OCI-LY3 (cell line): ENCODE data around the gene SHMT2.
A peak's percentile ranks its signal among the peaks of the same experiment; 100 is the strongest.

Experiments used
- H2AFZ ChIP-seq: fragments of 200-600, 300-600 bp; shearing (Covaris generic); 2 replicates; pipeline ENCODE4 v1.6.0; 2014; ENCODE audit warnings: antibody characterized with exemption, low read depth, low read length
- H3K27ac ChIP-seq: fragments of 200-600, 300-600 bp; sonication (generic); 2 replicates; pipeline ENCODE4 v1.5.1; 2014; ENCODE audit warnings: mild to moderate bottlenecking, low read length, moderate library complexity, mixed read lengths
- H3K27me3 ChIP-seq: fragments of 200-600, 300-600 bp; sonication (generic); 2 replicates; pipeline ENCODE4 v1.6.1; 2014; ENCODE audit warnings: low read depth, low read length, mixed read lengths
- H3K36me3 ChIP-seq: fragments of 200-600, 300-600 bp; sonication (generic); replicated peaks from 2 replicates; pipeline ENCODE3; 2014; ENCODE audit warnings: low read depth, low read length, mixed read lengths
- H3K4me1 ChIP-seq: fragments of 300-600, 200-600 bp; sonication (generic); 2 replicates; pipeline ENCODE4 v1.6.1; 2014; ENCODE audit warnings: low read length, mixed read lengths
- H3K4me2 ChIP-seq: fragments of 200-600, 300-600 bp; sonication (generic); 2 replicates; pipeline ENCODE4 v1.6.1; 2014; ENCODE audit warnings: low read length, mixed read lengths
- H3K4me3 ChIP-seq: fragments of 300-600, 200-600 bp; sonication (generic); 2 replicates; pipeline ENCODE4 v1.5.1; 2014; ENCODE audit warnings: antibody characterized with exemption, mild to moderate bottlenecking, low read length, moderate library complexity
- H3K79me2 ChIP-seq: fragments of 300-600, 200-600 bp; shearing (Covaris generic); 2 replicates; pipeline ENCODE4 v1.6.1; 2014; ENCODE audit warnings: mild to moderate bottlenecking, low read length, mixed read lengths
- H3K9ac ChIP-seq: fragments of 300-600, 200-600 bp; shearing (Covaris generic); 2 replicates; pipeline ENCODE4 v1.6.0; 2014; ENCODE audit warnings: mild to moderate bottlenecking, low read length, moderate library complexity
- H3K9me3 ChIP-seq: fragments of 200-600, 300-600 bp; shearing (Covaris generic); 2 replicates; pipeline ENCODE4 v1.6.1; 2014; ENCODE audit warnings: low read length, mixed read lengths; ENCODE audit not compliant: insufficient read depth
- H4K20me1 ChIP-seq: fragments of 200-600, 300-600 bp; sonication (generic); 2 replicates; pipeline ENCODE4 v1.6.1; 2016; ENCODE audit warnings: low read length, mixed read lengths; ENCODE audit not compliant: insufficient read depth
- EZH2phosphoT487 ChIP-seq: fragments of 200-600 bp; shearing (Covaris generic); IDR thresholded peaks from 2 replicates; pipeline ENCODE4 v1.6.1; 2018; ENCODE audit warnings: antibody characterized with exemption, mixed run types, low read depth
- TF ChIP-seq, protein P1 (sequence below): fragments of 200-600, 300-600 bp; sonication (generic); IDR thresholded peaks from 2 replicates; pipeline ENCODE4 v1.5.1; 2014; ENCODE audit warnings: antibody characterized with exemption, low read length, low read depth

The SHMT2 gene

DNA sequence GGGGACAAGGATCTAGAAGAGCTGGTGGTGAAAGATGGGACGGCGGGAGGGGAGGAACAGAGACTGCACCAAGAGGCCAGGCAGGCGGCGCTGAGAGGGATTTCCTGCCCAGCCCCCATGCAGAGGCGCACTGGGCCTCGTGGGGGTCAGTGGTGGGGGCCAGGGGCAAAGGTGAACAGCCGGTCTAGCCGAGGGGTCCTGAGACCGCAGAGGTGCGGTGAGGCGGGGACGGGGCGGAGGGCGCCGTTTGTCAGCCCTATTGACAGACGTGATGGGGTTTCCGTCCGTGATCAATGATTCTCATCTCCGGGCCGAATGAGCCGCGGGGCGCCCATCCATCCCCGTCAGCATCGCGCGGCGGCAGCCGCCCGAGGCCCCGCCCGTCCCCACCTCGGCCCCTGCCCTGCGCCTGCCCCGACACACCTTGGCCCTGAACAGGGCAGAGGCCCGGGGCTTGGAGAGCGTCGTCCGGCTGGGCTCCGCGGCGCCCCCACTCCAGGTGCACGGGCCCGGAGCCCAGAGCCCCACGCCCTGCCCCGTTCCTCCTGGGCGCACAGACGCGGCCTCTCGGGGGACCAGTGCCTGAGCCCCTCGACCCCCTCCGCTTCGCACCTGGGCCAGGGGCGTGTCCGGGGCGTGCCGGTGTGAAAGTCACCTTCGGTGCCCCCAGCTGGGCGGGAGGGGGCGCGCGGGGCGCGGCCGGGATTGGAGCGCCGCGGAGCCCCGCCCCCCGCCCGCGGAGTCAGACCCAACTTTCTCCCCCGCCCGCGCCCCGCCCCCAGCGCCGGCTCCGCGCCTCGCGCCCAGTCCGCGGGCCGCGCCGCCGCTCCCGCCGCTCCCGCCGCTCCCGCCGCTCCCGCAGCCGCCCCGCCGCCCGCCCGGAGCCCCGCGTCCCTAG, 13.2 kb upstream of the SHMT2 start, which contains the start of gene NXPH4:
TSS of gene NXPH4 (plus strand) at position 781 of the 898 bp plus-strand sequence. CDS start 176 bp downstream, outside the sequence.
- Histone ChIP-seq H3K4me1 (peaks cover 50% of the 10 kb centered on the region), H3K36me3 (no peaks in the 10 kb centered on the region), H3K4me3 (peak within 1 kb of the TSS; percentile 91), H3K9me3 (no peaks in the 10 kb centered on the region), H4K20me1 (peaks cover 4% of the 10 kb centered on the region; the same call in 1 of the 2 replicates), H2AFZ (0 out of 2 replicates have a peak within 1 kb of the TSS, but pooled peaks have one; percentile 28), H3K9ac (peak within 1 kb of the TSS; percentile 59), H3K4me2 (peak within 1 kb of the TSS; percentile 96), H3K79me2 (no peaks in the 10 kb centered on the region), H3K27ac (no peak within 1 kb of the TSS), H3K27me3 (peaks cover 67% of the 10 kb centered on the region)
- TF ChIP-seq, protein P1, sequence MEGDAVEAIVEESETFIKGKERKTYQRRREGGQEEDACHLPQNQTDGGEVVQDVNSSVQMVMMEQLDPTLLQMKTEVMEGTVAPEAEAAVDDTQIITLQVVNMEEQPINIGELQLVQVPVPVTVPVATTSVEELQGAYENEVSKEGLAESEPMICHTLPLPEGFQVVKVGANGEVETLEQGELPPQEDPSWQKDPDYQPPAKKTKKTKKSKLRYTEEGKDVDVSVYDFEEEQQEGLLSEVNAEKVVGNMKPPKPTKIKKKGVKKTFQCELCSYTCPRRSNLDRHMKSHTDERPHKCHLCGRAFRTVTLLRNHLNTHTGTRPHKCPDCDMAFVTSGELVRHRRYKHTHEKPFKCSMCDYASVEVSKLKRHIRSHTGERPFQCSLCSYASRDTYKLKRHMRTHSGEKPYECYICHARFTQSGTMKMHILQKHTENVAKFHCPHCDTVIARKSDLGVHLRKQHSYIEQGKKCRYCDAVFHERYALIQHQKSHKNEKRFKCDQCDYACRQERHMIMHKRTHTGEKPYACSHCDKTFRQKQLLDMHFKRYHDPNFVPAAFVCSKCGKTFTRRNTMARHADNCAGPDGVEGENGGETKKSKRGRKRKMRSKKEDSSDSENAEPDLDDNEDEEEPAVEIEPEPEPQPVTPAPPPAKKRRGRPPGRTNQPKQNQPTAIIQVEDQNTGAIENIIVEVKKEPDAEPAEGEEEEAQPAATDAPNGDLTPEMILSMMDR: 0 out of 2 replicates have a peak, but pooled peaks have one; percentile 7
- TF ChIP-seq EZH2phosphoT487: no peak

DNA sequence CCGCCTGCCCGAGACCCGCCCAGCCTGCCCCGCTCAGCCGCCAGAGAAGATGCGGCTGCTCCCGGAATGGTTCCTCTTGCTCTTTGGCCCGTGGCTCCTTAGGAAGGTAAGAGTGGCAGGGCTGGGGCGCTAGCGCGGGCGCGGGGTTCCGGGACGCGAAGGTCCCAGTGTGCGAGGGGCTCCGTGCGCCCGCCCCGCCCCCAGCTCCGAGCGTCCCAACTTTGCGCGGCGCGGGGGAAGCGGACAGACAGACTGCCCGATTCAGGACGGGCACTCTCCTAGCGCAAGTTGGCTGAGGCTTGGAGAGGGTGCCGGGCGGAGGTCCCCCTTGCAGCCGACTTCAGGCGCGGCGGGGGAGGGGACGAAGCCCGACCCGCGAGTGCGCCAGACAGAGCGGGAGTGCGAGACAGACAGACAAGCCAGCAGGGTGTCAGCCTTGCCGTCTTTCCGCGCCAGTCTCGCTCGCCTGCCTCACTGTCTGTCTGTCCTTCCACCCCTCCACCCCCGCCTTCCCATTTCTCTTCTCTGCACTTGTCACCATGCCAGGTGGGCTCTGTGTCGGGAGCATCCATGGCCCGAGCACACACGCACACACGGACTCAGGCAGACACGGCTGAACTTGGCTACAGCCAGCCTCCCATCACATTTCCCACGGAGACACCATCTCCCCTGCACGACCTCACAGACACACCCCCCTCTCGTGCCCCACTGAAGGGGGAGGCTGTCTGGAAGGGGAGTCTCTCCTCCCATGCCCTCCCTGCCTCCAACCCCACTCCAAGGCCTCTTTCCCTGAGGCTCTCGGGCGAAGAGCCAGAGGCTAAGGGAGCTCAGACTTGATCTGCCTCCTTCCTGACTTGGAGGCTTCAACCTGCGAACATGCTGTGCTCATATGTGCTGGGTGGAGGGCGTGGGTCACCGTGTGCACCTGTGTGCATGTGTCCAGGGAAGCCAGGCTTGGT, 12.3 kb upstream of the SHMT2 start:
- no peak for TF ChIP-seq EZH2phosphoT487
- TF ChIP-seq, protein P1: no peak
- peaks cover 77% of the 10 kb centered on the region for H3K27me3 ChIP-seq
- no peaks in the 10 kb centered on the region for H3K79me2 ChIP-seq
- H2AFZ ChIP-seq: no peak overlapping the region
- no peak overlapping the region for H3K27ac ChIP-seq
- no peaks in the 10 kb centered on the region for H3K9me3 ChIP-seq
- no peaks in the 10 kb centered on the region for H3K36me3 ChIP-seq
- H3K9ac ChIP-seq: peak overlapping the region; percentile 59
- peaks cover 4% of the 10 kb centered on the region; the same call in 1 of the 2 replicates for H4K20me1 ChIP-seq
- H3K4me1 ChIP-seq: peaks cover 50% of the 10 kb centered on the region
- peak overlapping the region; percentile 91 for H3K4me3 ChIP-seq
- peak overlapping the region; percentile 96 for H3K4me2 ChIP-seq

DNA sequence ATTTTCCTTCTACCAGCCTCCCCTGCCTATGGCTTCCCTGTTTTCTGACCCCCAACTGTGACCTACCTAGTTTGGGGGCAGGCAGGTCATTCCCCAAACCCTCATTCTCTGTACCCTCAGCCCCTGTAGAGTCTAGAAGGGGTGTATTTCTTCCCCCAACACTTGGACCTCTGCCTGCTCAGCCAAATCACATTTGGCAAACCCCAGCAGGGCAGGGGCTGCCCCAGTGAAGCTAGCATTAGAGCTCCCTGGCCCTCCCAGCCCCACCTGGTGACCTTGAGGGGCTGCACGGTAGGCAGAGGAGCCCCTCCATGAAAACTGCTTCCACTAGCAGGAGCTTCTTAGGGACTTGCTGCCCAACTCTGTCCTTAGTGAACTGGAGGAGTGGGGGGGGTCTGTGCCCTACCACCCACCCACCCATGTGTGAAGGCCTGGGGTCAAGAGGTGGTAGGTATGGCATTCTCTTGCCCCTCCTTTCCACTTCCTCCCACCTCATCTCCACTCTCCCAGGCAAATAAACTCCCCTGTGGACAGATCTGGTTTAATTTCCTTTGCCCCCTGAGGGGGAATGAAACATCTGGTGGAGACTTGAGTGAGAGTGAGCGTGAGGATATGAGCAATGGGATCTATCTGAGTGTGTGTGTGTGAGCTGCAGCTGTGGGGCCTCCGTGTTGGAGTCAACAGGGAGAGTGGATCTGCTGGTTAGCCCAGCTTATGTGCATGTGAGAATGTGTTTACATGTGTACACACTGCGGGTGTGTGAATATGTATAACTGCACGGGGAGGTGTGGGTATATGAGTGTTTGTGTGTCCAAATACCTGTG, 11.3 kb upstream of the SHMT2 start:
- TF ChIP-seq, protein P1: no peak
- no peak for TF ChIP-seq EZH2phosphoT487
- Histone ChIP-seq H3K27ac (no peak overlapping the region), H3K4me1 (peaks cover 46% of the 10 kb centered on the region), H3K4me3 (peak overlapping the region; percentile 91; the same call in 1 of the 2 replicates), H3K9ac (no peak overlapping the region; the same call in 1 of the 2 replicates), H3K79me2 (no peaks in the 10 kb centered on the region), H3K36me3 (no peaks in the 10 kb centered on the region), H3K4me2 (peak overlapping the region; percentile 96), H3K27me3 (peaks cover 79% of the 10 kb centered on the region), H3K9me3 (no peaks in the 10 kb centered on the region), H4K20me1 (peaks cover 4% of the 10 kb centered on the region; the same call in 1 of the 2 replicates), H2AFZ (no peak overlapping the region)
